H9 (cell line): ENCODE results near the gene IMMP2L. TPM values are rescaled to one million over a fixed set of nuclear protein-coding genes. Genes with fewer than 3 reads are reported as not detected.

Source experiments
- DNase-seq: peaks from one replicate; pipeline ENCODE4 v3.0.0-alpha.2; 2017
- H2AFZ ChIP-seq: one replicate; pipeline ENCODE4 v1.6.1; 2013; ENCODE audit warnings: mild to moderate bottlenecking, low read length, control low read depth, moderate library complexity
- H2AK5ac ChIP-seq: 2 replicates; pipeline ENCODE4 v1.6.1; 2013; ENCODE audit warnings: low read length, control low read depth, mixed read lengths; ENCODE audit not compliant: insufficient read length
- H2BK120ac ChIP-seq: one replicate; pipeline ENCODE4 v1.6.1; 2013; ENCODE audit warnings: low read depth, mild to moderate bottlenecking, low read length, control low read depth, inconsistent platforms; ENCODE audit not compliant: poor library complexity, severe bottlenecking
- H2BK12ac ChIP-seq: 2 replicates; pipeline ENCODE4 v1.6.1; 2013; ENCODE audit warnings: low read length, control low read depth, mixed read lengths, low read depth; ENCODE audit not compliant: insufficient read length
- H2BK15ac ChIP-seq: 2 replicates; pipeline ENCODE4 v1.6.1; 2013; ENCODE audit warnings: low read depth, low read length, control low read depth
- H2BK20ac ChIP-seq: one replicate; pipeline ENCODE4 v1.6.1; 2013; ENCODE audit warnings: low read depth, mild to moderate bottlenecking, low read length, control low read depth, inconsistent platforms; ENCODE audit not compliant: poor library complexity, severe bottlenecking
- H2BK5ac ChIP-seq: 2 replicates; pipeline ENCODE4 v1.6.1; 2013; ENCODE audit warnings: low read length, control low read depth, mixed read lengths; ENCODE audit not compliant: insufficient read length
- H3K14ac ChIP-seq: 2 replicates; pipeline ENCODE4 v1.6.1; 2013; ENCODE audit warnings: low read length, control low read depth; ENCODE audit not compliant: insufficient read depth
- H3K18ac ChIP-seq: 2 replicates; pipeline ENCODE4 v1.6.1; 2013; ENCODE audit warnings: low read depth, mild to moderate bottlenecking, mixed read lengths, low read length, control low read depth; ENCODE audit not compliant: insufficient read length
- H3K23ac ChIP-seq: 2 replicates; pipeline ENCODE4 v1.6.1; 2013; ENCODE audit warnings: low read length, control low read depth, mixed read lengths, low read depth; ENCODE audit not compliant: insufficient read length
- H3K23me2 ChIP-seq: 2 replicates; pipeline ENCODE4 v1.6.1; 2013; ENCODE audit warnings: low read depth, mild to moderate bottlenecking, mixed read lengths, low read length, control low read depth; ENCODE audit not compliant: insufficient read length, poor library complexity, severe bottlenecking
- H3K27ac ChIP-seq: 2 replicates; pipeline ENCODE4 v1.5.1; 2013; ENCODE audit warnings: low read length, control low read depth, mixed read lengths, low read depth; ENCODE audit not compliant: insufficient read length
- H3K27me3 ChIP-seq: 2 replicates; pipeline ENCODE4 v1.6.1; 2013; ENCODE audit warnings: low read length, control low read depth, inconsistent platforms; ENCODE audit not compliant: insufficient read depth
- H3K4ac ChIP-seq: 2 replicates; pipeline ENCODE4 v1.6.1; 2013; ENCODE audit warnings: low read depth, mild to moderate bottlenecking, control low read depth, inconsistent platforms, low read length, moderate library complexity
- H3K4me1 ChIP-seq: 2 replicates; pipeline ENCODE4 v1.6.1; 2013; ENCODE audit warnings: low read length, control low read depth, inconsistent platforms; ENCODE audit not compliant: insufficient read depth
- H3K4me2 ChIP-seq: 2 replicates; pipeline ENCODE4 v1.6.1; 2013; ENCODE audit warnings: low read length, control low read depth, mixed read lengths; ENCODE audit not compliant: insufficient read length, insufficient read depth
- H3K56ac ChIP-seq: 2 replicates; pipeline ENCODE4 v1.6.1; 2013; ENCODE audit warnings: low read depth, mild to moderate bottlenecking, mixed read lengths, low read length, control low read depth; ENCODE audit not compliant: insufficient read length
- H3K79me1 ChIP-seq: 2 replicates; pipeline ENCODE4 v1.6.1; 2013; ENCODE audit warnings: low read depth, mild to moderate bottlenecking, moderate library complexity, low read length, control low read depth, inconsistent platforms; ENCODE audit not compliant: insufficient read depth, poor library complexity, severe bottlenecking
- H3K79me2 ChIP-seq: 2 replicates; pipeline ENCODE4 v1.6.1; 2013; ENCODE audit warnings: low read length, control low read depth, inconsistent platforms; ENCODE audit not compliant: insufficient read depth
- H3K9ac ChIP-seq: 2 replicates; pipeline ENCODE4 v1.6.1; 2013; ENCODE audit warnings: low read length, control low read depth, mixed read lengths; ENCODE audit not compliant: insufficient read length; ENCODE audit errors: extremely low read depth
- H3K9me3 ChIP-seq: one replicate; pipeline ENCODE4 v1.6.1; 2013; ENCODE audit warnings: low read depth, low read length, inconsistent platforms; ENCODE audit not compliant: control insufficient read depth
- H3T11ph ChIP-seq: one replicate; pipeline ENCODE4 v1.6.1; 2013; ENCODE audit warnings: mild to moderate bottlenecking, low read length, control low read depth, inconsistent platforms
- H4K20me1 ChIP-seq: one replicate; pipeline ENCODE4 v1.6.1; 2013; ENCODE audit not compliant: control insufficient read depth, insufficient read length, insufficient read depth
- H4K5ac ChIP-seq: 2 replicates; pipeline ENCODE4 v1.6.1; 2013; ENCODE audit warnings: low read depth, mild to moderate bottlenecking, mixed read lengths, low read length, control low read depth; ENCODE audit not compliant: insufficient read length
- H4K8ac ChIP-seq: replicated peaks from 2 replicates; pipeline ENCODE4 v1.6.1; 2013; ENCODE audit warnings: low read length, control low read depth, mixed read lengths, low read depth; ENCODE audit not compliant: insufficient read length
- H4K91ac ChIP-seq: 2 replicates; pipeline ENCODE4 v1.6.1; 2013; ENCODE audit warnings: low read depth, mild to moderate bottlenecking, moderate library complexity, mixed read lengths, low read length, control low read depth; ENCODE audit not compliant: insufficient read length
- H3K27ac Mint-ChIP-seq, 3 experiments: 2 replicates in 2 of 3; 3 replicates in 1 of 3; pipeline ENCODE4 v1.8.0; 2020 to 2021; ENCODE audit warnings: mixed read lengths in 3 of 3, mild to moderate bottlenecking in 1 of 3, moderate library complexity in 1 of 3
- H3K27me3 Mint-ChIP-seq: 2 replicates; pipeline ENCODE4 v1.8.0; 2021; ENCODE audit warnings: low read depth, mild to moderate bottlenecking, moderate library complexity, mixed read lengths
- H3K36me3 Mint-ChIP-seq, 3 experiments: 2 replicates in 2 of 3; 3 replicates in 1 of 3; pipeline ENCODE4 v1.8.0; 2020 to 2021; ENCODE audit warnings: low read depth in 3 of 3, mixed read lengths in 3 of 3; ENCODE audit not compliant: insufficient read depth in 1 of 3
- H3K4me1 Mint-ChIP-seq, 2 experiments: 2 replicates each; pipeline ENCODE4 v1.8.0; 2020; ENCODE audit warnings: mixed read lengths in 2 of 2
- H3K4me3 Mint-ChIP-seq, 2 experiments: 2 replicates in 1 of 2; 3 replicates in 1 of 2; pipeline ENCODE4 v1.8.0; 2020 to 2021; ENCODE audit warnings: mild to moderate bottlenecking in 2 of 2, mixed read lengths in 2 of 2, moderate library complexity in 1 of 2
- H3K9me3 Mint-ChIP-seq, 2 experiments: 2 replicates in 1 of 2; 3 replicates in 1 of 2; pipeline ENCODE4 v1.8.0; 2020; ENCODE audit warnings: mild to moderate bottlenecking in 2 of 2, mixed read lengths in 2 of 2, moderate library complexity in 1 of 2
- WGBS: extraction: QIAGEN DNeasy Blood & Tissue Kit; methylation state at CpG from one replicate; pipeline ENCODE4 v1.1.7; 2013; ENCODE audit warnings: missing lambda C conversion rate, low lambda C conversion rate, mixed read lengths; ENCODE audit not compliant: insufficient read length; ENCODE audit errors: extremely low coverage; 5-methylcytosine and 5-hydroxymethylcytosine counted together
- total RNA-seq: library from RNA; stranded (reverse); gene quantifications from 2 replicates; pipeline ENCODE4 v1.2.1, GENCODE V29; 2021
- TF ChIP-seq, protein P1 (sequence below): fragments of 200-600 bp; sonication (generic); conservative IDR thresholded peaks from 3 replicates; pipeline ENCODE4 v1.8.0; 2021; ENCODE audit warnings: antibody characterized with exemption, mild to moderate bottlenecking

Gene IMMP2L
- total RNA-seq, 1 experiment from 2014 or later = 14.7 TPM

DNA sequence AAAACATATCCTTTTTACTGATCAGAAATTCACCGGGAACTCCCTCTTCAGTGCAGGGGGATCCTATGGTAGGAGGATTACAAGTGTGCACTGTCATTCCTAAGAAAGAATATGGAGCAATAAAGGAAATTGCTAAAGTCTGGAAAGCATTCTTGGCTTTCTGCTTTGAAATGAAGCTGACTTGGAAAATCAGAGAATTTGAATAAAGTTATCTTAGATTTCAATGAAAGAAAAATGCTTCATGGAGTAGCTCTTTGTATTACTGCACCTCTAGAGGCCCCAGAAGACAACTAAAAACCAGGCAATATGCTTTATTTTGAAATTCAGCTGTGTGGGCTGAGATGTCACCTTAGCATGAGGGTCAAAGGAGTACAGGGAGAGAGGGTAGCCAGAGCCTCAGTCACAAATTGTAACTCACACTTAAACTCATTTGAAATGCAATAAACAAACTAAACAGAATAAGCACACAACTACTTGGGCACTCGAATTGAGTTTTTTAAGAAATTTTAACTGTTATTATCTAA is 102.5 kb downstream of the IMMP2L start:
- H3K27me3 Mint-ChIP-seq = no peaks in the 10 kb centered on the region
- Histone ChIP-seq H3K4me2 (no peak overlapping the region), H3K9me3 (no peaks in the 10 kb centered on the region), H2AK5ac (no peak overlapping the region), H3K23me2 (no peaks in the 10 kb centered on the region), H3T11ph (no peak overlapping the region), H3K27ac (no peak overlapping the region), H2BK15ac (no peak overlapping the region), H3K4me1 (no peaks in the 10 kb centered on the region), H2AFZ (no peak overlapping the region), H3K9ac (no peak overlapping the region), H3K14ac (no peak overlapping the region), H3K79me1 (no peaks in the 10 kb centered on the region), H4K8ac (no peak overlapping the region), H3K27me3 (no peaks in the 10 kb centered on the region), H3K4ac (no peak overlapping the region), H2BK12ac (no peak overlapping the region), H3K79me2 (no peaks in the 10 kb centered on the region), H2BK120ac (no peak overlapping the region), H4K20me1 (no peaks in the 10 kb centered on the region), H4K5ac (no peak overlapping the region), H2BK20ac (no peak overlapping the region), H2BK5ac (no peak overlapping the region), H3K56ac (no peak overlapping the region), H3K23ac (no peak overlapping the region), H3K18ac (no peak overlapping the region), H4K91ac (no peak overlapping the region)
- H3K9me3 Mint-ChIP-seq = no peaks in the 10 kb centered on the region
- DNase-seq = no peak
- no peaks in the 10 kb centered on the region for H3K36me3 Mint-ChIP-seq
- no peak overlapping the region for H3K27ac Mint-ChIP-seq
- H3K4me3 Mint-ChIP-seq = no peak overlapping the region
- no peaks in the 10 kb centered on the region for H3K4me1 Mint-ChIP-seq
- TF ChIP-seq, protein P1, sequence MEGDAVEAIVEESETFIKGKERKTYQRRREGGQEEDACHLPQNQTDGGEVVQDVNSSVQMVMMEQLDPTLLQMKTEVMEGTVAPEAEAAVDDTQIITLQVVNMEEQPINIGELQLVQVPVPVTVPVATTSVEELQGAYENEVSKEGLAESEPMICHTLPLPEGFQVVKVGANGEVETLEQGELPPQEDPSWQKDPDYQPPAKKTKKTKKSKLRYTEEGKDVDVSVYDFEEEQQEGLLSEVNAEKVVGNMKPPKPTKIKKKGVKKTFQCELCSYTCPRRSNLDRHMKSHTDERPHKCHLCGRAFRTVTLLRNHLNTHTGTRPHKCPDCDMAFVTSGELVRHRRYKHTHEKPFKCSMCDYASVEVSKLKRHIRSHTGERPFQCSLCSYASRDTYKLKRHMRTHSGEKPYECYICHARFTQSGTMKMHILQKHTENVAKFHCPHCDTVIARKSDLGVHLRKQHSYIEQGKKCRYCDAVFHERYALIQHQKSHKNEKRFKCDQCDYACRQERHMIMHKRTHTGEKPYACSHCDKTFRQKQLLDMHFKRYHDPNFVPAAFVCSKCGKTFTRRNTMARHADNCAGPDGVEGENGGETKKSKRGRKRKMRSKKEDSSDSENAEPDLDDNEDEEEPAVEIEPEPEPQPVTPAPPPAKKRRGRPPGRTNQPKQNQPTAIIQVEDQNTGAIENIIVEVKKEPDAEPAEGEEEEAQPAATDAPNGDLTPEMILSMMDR = no peak
- no CpG with 5 or more reads among the region's 2 CpGs for WGBS
